HG03097 (cell line): ENCODE data around the gene VOPP1.
A peak's percentile ranks its signal among the peaks of the same experiment; 100 is the strongest.
"Not testable (repeated sequence)": the region's sequence is repeated elsewhere in the genome, so short reads cannot be mapped to it uniquely, and the experiment has no call there.

Experiments used
- ATAC-seq: cut with Tn5 transposase; IDR thresholded peaks from one replicate; pipeline ENCODE4 v1.9.1; 2021; ENCODE audit not compliant: unreplicated experiment, low FRiP score

Gene VOPP1

DNA sequence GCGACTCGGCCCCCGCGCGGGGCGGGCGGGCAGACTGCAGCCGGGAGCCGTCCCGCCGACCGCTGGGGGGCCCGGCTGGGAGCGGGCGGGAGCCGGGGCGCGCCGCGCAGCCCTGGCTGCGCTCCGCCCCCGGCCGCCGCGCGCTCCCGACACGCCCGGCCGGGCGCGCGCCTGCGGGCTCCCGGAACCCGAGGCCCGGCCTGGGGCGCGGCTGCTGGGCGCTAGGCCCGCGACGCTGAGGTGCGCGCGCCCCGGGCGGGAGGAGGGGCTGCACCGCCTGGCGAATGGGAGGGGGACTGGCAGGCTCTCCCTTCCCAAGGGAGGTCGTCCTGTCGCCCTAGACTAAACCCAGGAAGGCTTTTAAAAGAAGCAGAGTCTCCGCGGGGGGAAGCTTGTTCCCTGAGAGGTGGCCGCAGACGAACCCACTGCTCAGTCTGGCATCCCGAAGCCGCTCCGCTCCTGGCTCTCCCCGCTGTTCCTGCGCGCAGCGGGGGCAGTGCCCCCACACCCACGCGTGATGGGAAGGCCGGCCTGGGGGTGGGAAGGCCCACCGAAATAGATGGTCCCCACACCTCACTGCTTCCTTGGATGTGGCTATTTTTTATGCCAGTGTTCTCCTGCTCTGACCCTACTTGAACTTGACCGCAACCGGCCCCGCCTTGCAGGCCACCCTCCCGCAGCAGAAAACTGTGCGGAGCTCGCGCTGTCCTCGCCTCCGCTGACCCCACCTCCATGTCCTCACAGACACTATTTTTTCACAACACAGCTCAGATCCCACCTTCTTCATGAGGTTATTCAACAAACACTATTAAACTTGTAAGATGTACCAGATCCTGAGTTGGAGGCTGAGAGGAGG lies at the start of gene VOPP1:
Gene VOPP1 (minus strand): TSS at position 125 of the 856 bp plus-strand sequence. CDS start 178 bp downstream, outside the sequence.
- ATAC-seq = peak; percentile 45

- no peak for ATAC-seq
These were observed 46.6 kb upstream of the VOPP1 start for GRCh38 chr7:55618913-55619312.

GRCh38 chr7:55614365-55615064 lies 42.2 kb upstream of the VOPP1 start:
- ATAC-seq = not testable (repeated sequence)

GRCh38 chr7:55609726-55610125 lies 37.4 kb upstream of the VOPP1 start:
- not testable (repeated sequence) for ATAC-seq

DNA sequence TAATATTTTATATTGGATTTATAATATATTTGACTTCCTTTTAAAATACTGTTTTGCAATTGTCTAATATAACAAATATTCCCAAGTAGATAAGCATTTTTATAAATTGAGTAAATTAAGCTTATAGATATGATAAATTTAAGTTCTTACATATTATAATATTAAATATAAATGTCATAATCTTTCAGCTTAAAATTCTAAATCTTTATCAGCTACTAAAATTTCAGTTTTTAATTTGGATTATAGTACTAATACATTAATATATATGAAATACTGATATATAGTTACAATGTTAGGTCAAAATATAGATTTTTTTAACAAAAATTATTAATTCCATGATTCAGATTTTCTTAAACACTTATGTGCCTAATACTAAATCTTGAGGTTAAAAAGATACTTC lies 33.4 kb upstream of the VOPP1 start:
- not testable (repeated sequence) for ATAC-seq

GRCh38 chr7:55597944-55598499 lies 25.7 kb upstream of the VOPP1 start:
- ATAC-seq = not testable (repeated sequence)

DNA sequence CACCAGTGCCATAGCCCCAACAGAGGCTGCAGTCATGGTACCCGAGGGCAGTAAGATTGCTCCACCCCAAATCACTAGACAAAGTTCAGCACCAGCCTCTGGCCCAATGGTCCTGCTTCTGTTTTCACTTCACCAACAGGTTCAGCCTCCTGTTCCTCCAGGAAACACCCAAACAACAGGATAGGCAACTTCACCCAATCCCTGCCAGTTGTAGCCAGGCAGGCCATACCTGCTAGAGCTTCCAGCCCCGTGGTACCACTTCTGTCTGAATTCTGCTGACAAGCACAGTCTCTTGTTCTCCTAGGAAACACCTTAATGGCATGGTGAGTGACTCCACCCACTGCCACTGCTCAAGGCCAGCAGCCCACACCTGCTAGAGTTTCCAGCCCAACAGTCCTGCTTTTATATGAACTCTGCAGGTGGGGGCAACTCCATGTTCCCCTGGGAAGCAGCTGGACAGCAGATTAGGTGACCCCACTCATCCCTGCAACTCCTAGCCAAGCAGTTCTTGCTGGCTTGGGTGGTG lies 25.0 kb upstream of the VOPP1 start:
- ATAC-seq = not testable (repeated sequence)

- no peak for ATAC-seq
These were observed 23.2 kb upstream of the VOPP1 start for GRCh38 chr7:55595511-55595910.

GRCh38 chr7:55594870-55595269 lies 22.6 kb upstream of the VOPP1 start:
- ATAC-seq = no peak

DNA sequence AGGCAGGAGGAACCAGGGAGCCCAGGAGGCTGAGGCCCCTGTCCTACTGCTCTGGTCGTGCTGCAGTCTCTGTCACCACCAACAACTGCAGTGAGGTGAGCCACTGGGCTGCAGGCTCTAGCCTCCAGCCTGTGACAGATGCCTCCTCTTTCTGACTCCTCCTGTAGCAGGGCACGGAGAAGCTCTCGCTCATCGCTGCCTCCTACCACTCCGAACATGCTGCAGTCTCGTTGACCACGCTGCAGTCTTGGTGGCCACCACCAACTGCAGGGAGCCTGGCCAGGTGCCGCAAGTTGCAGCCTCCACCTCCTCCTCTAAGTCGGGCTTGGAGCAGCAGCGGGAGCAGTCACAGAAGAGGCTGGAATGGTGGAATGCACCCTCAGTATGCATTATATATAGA lies 22.1 kb upstream of the VOPP1 start:
- no peak for ATAC-seq

DNA sequence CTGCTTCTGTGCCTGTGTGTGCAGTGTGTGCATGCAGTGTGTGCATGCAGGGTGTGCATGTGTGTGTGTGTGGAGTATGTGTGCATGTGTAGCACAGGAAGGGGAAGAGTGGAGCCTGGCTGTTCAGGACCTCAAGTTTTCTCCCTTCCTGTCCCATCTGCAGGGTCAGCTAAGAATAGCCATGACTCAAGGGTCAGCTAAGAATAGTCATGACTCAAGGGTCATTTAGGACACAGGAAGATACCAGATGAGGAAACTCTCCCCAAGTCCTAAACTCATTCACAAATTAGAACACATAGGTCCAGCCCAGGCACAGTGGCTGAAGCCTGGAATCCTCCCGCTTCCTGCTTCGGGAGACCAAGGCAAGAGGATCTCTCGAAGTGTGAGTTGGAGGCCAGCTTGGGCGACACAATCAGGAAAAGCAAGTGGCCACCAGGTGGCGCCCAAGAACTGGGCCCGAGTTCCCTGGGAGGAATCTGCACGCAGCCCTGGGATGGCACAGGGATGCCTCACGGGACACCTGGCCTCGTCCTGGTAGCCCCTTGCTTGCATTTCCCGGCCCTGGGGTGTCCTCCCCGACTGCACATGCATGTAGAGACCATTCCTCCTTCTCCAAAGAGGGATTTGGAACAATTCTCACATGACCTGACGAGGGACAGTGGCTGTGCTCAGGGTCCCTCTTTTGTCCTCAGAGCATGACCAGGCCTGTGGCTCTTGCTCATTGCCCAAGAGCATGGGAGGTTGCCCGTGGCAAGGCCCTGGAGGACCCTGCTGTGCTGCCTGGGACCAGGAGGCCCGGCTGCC lies 21.4 kb upstream of the VOPP1 start:
- no peak for ATAC-seq

GRCh38 chr7:55593172-55593514 lies 20.8 kb upstream of the VOPP1 start:
- ATAC-seq = no peak

DNA sequence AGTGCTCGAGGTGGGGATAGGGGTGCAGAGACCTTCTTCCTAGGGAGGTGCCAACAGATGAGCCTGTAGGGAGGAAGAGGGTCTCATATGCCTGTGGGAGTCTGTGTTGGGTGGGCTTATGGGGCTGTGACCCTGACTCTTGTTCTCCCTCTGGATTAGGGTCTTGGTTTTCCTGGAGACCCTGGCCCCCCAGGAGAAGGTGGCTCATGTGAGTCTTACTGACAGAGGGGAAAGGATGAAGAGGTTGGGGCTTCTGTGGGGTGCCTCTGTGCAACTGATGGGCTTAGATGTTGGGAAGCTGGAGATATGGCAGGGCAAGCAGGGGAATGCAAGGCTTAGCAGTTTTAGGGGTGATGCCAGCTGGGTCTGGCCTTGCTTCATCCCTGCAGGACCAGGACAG lies 20.2 kb upstream of the VOPP1 start:
- no peak for ATAC-seq

DNA sequence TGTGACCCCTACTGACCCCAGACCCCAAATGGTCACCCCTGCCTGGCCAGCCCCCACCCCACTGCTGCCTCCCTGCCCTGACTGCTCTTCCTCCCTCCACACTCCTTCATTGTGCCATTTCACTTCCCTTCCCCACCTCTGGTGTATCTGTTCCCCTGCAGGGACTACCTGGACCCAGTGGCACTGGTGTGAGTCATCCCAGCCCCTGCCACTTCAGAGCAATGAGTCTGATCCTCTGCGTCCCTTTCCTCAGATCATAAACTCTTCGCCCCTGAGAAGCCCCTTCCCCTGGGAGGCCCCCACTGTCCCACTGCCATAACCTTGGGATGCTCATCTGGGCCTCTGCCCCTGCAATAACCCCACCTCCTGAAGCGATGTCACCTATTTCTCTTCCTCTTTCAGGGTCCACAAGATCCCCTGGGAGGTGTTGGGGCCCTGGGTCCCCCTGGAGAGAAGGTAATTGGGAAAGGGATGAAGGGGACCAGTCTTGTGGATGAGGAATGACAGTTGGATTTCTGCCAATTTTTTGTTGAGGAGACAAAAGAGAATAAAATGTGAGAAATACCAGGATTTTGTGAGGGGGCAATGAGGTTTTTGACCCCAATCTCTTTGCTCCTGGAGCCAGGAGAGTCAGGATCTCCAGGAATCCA lies 19.1 kb upstream of the VOPP1 start:
- ATAC-seq = no peak

GRCh38 chr7:55590517-55591281 lies 18.4 kb upstream of the VOPP1 start:
- no peak for ATAC-seq

DNA sequence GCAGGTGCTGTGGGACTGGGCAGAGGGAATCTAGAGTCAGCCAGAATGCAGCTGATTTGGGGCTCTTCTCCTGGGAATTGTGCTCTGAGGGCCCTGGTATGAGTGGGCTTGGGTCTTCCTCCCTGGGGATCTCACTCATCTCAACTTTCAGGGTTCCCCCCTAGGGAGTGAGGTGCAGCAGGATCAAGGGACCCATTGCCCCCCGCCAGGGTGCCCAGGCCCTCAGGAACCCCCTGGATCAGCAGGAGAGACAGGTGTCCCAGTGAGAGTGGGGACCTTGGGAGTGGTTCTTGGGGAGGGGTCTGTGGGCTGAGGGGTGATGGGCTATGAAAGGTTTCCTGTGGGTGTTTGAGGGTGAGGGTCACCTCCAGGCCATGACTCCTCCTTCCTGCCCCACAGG lies 17.6 kb upstream of the VOPP1 start:
- no peak for ATAC-seq

- no peak for ATAC-seq
These were observed 16.8 kb upstream of the VOPP1 start for GRCh38 chr7:55588976-55589604.

GRCh38 chr7:55588379-55588699 lies 16.0 kb upstream of the VOPP1 start:
- ATAC-seq = no peak
